GM18951 (cell line): Measurements from ENCODE around the gene CSRP1.
"Not testable (repeated sequence)": the region's sequence is repeated elsewhere in the genome, so short reads cannot be mapped to it uniquely, and the experiment has no call there.

ENCODE experiments used
- POLR2A ChIP-seq: IDR thresholded peaks from 4 replicates; pipeline ENCODE4 v1.6.1; 2011; ENCODE audit warnings: mild to moderate bottlenecking; ENCODE audit not compliant: insufficient read length, insufficient read depth; ENCODE audit errors: extremely low read depth
- in situ Hi-C: fragments of 300-500 bp; cut with MboI; formaldehyde crosslinking; loops from one replicate; pipeline ENCODE4 v1.12.0; 2022; ENCODE audit warnings: low sequenced_read_pairs, mixed read lengths, inconsistent platforms; ENCODE audit not compliant: unreplicated experiment

Gene CSRP1

GRCh38 chr1:201535046-201535918 lies 28.4 kb upstream of the CSRP1 start:
- no peak for TF ChIP-seq POLR2A
- in situ Hi-C loops: no loop called here

- in situ Hi-C loops: no loop called here
- no peak for TF ChIP-seq POLR2A
These were observed 26.9 kb upstream of the CSRP1 start for GRCh38 chr1:201533836-201534235.

- in situ Hi-C loops: no loop called here
- TF ChIP-seq POLR2A: no peak
These were observed 24.9 kb upstream of the CSRP1 start for GRCh38 chr1:201531551-201532425.

- no peak for TF ChIP-seq POLR2A
- in situ Hi-C loops: no loop called here
These were observed 24.0 kb upstream of the CSRP1 start for GRCh38 chr1:201530741-201531531.

- in situ Hi-C loops: no loop called here
- TF ChIP-seq POLR2A: no peak
These were observed 21.8 kb upstream of the CSRP1 start for GRCh38 chr1:201528631-201529252.

- TF ChIP-seq POLR2A: no peak
- in situ Hi-C loops: no loop called here
These were observed 21.0 kb upstream of the CSRP1 start for GRCh38 chr1:201527879-201528278.

GRCh38 chr1:201525193-201525778 lies 18.4 kb upstream of the CSRP1 start:
- in situ Hi-C loops: no loop called here
- no peak for TF ChIP-seq POLR2A

GRCh38 chr1:201520046-201520575 lies 13.2 kb upstream of the CSRP1 start:
- in situ Hi-C loops: not testable (repeated sequence)

- in situ Hi-C loops: no loop called here
- no peak for TF ChIP-seq POLR2A
These were observed 11.1 kb upstream of the CSRP1 start for GRCh38 chr1:201518071-201518470.

GRCh38 chr1:201517631-201518030 lies 10.7 kb upstream of the CSRP1 start:
- in situ Hi-C loops: no loop called here
- no peak for TF ChIP-seq POLR2A

GRCh38 chr1:201516511-201517127 lies 9.7 kb upstream of the CSRP1 start:
- in situ Hi-C loops: no loop called here
- no peak for TF ChIP-seq POLR2A

- no peak for TF ChIP-seq POLR2A
- in situ Hi-C loops: no loop called here
These were observed 9.0 kb upstream of the CSRP1 start for GRCh38 chr1:201515895-201516294.
